HG02973 (cell line): ENCODE data around the gene FHAD1.

Experiments used
- ATAC-seq: cut with Tn5 transposase; IDR thresholded peaks from one replicate; pipeline ENCODE4 v1.9.1; 2021; ENCODE audit warnings: moderate library complexity; ENCODE audit not compliant: unreplicated experiment

The FHAD1 gene

GRCh38 chr1:15324869-15325335 lies 77.9 kb downstream of the FHAD1 start:
- no peak for ATAC-seq

- ATAC-seq: no peak
Measured at GRCh38 chr1:15325375-15326085, 78.5 kb downstream of the FHAD1 start.

GRCh38 chr1:15326691-15327588 lies 79.9 kb downstream of the FHAD1 start:
- no peak for ATAC-seq

GRCh38 chr1:15328351-15329103 lies 81.5 kb downstream of the FHAD1 start:
- no peak for ATAC-seq

- no peak for ATAC-seq
Measured at GRCh38 chr1:15329104-15329820, 82.2 kb downstream of the FHAD1 start.

- ATAC-seq: no peak
Measured at GRCh38 chr1:15330028-15330427, 83.0 kb downstream of the FHAD1 start.

GRCh38 chr1:15331180-15331579 lies 84.2 kb downstream of the FHAD1 start:
- no peak for ATAC-seq

GRCh38 chr1:15331734-15332133 lies 84.7 kb downstream of the FHAD1 start:
- no peak for ATAC-seq

- no peak for ATAC-seq
Measured at GRCh38 chr1:15332525-15332924, 85.5 kb downstream of the FHAD1 start.

- no peak for ATAC-seq
Measured at GRCh38 chr1:15332952-15333715, 86.1 kb downstream of the FHAD1 start.

GRCh38 chr1:15334995-15335394 lies 88.0 kb downstream of the FHAD1 start:
- no peak for ATAC-seq

- ATAC-seq: no peak
Measured at GRCh38 chr1:15336866-15337265, 89.8 kb downstream of the FHAD1 start.

GRCh38 chr1:15337656-15338402 lies 90.8 kb downstream of the FHAD1 start:
- no peak for ATAC-seq

GRCh38 chr1:15339570-15339969 lies 92.5 kb downstream of the FHAD1 start:
- no peak for ATAC-seq

- no peak for ATAC-seq
Measured at GRCh38 chr1:15341228-15341627, 94.2 kb downstream of the FHAD1 start.

- ATAC-seq: no peak
Measured at GRCh38 chr1:15341634-15342407, 94.8 kb downstream of the FHAD1 start.

- ATAC-seq: no peak
Measured at GRCh38 chr1:15342408-15342967, 95.5 kb downstream of the FHAD1 start.

GRCh38 chr1:15343099-15343498 lies 96.1 kb downstream of the FHAD1 start:
- no peak for ATAC-seq
